PFSK-1 (cell line): ENCODE results near the gene SLC9A8.

Source experiments
- FOXP2 ChIP-seq: optimal IDR thresholded peaks from 2 replicates; pipeline ENCODE3; 2011; ENCODE audit warnings: borderline replicate concordance, control low read depth, inconsistent platforms; ENCODE audit not compliant: insufficient read depth; ENCODE audit errors: extremely low read length, extremely low read depth
- POLR2AphosphoS5 ChIP-seq: IDR thresholded peaks from 2 replicates; pipeline ENCODE4 v1.6.1; 2012; ENCODE audit warnings: low read depth, mild to moderate bottlenecking, control low read depth, low read length, moderate library complexity
- SIN3A ChIP-seq: IDR thresholded peaks from 2 replicates; pipeline ENCODE4 v1.6.1; 2012; ENCODE audit warnings: mild to moderate bottlenecking, low read length, moderate library complexity, borderline replicate concordance; ENCODE audit not compliant: insufficient read depth

GRCh38 chr20:49835031-49835430 lies 22.4 kb downstream of the SLC9A8 start:
- TF ChIP-seq POLR2AphosphoS5 (no peak), FOXP2 (no peak), SIN3A (no peak)
